A549 (cell line): ENCODE results near the gene DRAXIN.

Experiments used
- BCL3 ChIP-seq: fragments of >200 bp; sonication (Bioruptor Twin); formaldehyde crosslinking; IDR thresholded peaks from 3 replicates; pipeline ENCODE4 v1.6.1; 2016
- CHD4 ChIP-seq: fragments of 200-600 bp; sonication (generic); IDR thresholded peaks from 2 replicates; pipeline ENCODE4 v1.6.1; 2016; ENCODE audit warnings: antibody characterized with exemption, mild to moderate bottlenecking, borderline replicate concordance
- CTCF ChIP-seq: fragments of >200 bp; sonication (Bioruptor Twin); formaldehyde crosslinking; IDR thresholded peaks from 3 replicates; pipeline ENCODE4 v1.5.1; 2016
- EP300 ChIP-seq, 2 experiments: fragments of >200 bp; sonication (Bioruptor Twin); formaldehyde crosslinking; IDR thresholded peaks; 2 replicates in 1 of 2; 3 replicates in 1 of 2; pipeline ENCODE4 v1.6.1; 2016 to 2017
- FOXS1 ChIP-seq: fragments of 250-450 bp; sonication (Bioruptor Pico); IDR thresholded peaks from 2 replicates; pipeline ENCODE4 v1.5.0; 2020; ENCODE audit warnings: mild to moderate bottlenecking, moderate library complexity
- HES2 ChIP-seq: fragments of >200 bp; sonication (Bioruptor Twin); formaldehyde crosslinking; IDR thresholded peaks from 2 replicates; pipeline ENCODE4 v1.6.1; 2016
- MAZ ChIP-seq: fragments of 150-350 bp; IDR thresholded peaks from 2 replicates; pipeline ENCODE4 v1.6.1; 2014; ENCODE audit warnings: antibody characterized with exemption, low read depth, low read length, borderline replicate concordance
- POLR2AphosphoS2 ChIP-seq: conservative IDR thresholded peaks from 2 replicates; pipeline ENCODE4 v1.6.1; 2012; ENCODE audit warnings: low read length, improper control_type of control experiment, inconsistent platforms
- SMC3 ChIP-seq: fragments of >200 bp; sonication (Bioruptor Twin); formaldehyde crosslinking; IDR thresholded peaks from 3 replicates; pipeline ENCODE4 v1.6.1; 2018; ENCODE audit warnings: inconsistent platforms
- TF ChIP-seq, protein P1 (sequence below): fragments of 450-650 bp; IDR thresholded peaks from 2 replicates; pipeline ENCODE4 v1.6.1; 2014; ENCODE audit warnings: antibody characterized with exemption
- TF ChIP-seq, protein P2 (sequence below): IDR thresholded peaks from 2 replicates; pipeline ENCODE4 v1.6.1; 2012

DNA sequence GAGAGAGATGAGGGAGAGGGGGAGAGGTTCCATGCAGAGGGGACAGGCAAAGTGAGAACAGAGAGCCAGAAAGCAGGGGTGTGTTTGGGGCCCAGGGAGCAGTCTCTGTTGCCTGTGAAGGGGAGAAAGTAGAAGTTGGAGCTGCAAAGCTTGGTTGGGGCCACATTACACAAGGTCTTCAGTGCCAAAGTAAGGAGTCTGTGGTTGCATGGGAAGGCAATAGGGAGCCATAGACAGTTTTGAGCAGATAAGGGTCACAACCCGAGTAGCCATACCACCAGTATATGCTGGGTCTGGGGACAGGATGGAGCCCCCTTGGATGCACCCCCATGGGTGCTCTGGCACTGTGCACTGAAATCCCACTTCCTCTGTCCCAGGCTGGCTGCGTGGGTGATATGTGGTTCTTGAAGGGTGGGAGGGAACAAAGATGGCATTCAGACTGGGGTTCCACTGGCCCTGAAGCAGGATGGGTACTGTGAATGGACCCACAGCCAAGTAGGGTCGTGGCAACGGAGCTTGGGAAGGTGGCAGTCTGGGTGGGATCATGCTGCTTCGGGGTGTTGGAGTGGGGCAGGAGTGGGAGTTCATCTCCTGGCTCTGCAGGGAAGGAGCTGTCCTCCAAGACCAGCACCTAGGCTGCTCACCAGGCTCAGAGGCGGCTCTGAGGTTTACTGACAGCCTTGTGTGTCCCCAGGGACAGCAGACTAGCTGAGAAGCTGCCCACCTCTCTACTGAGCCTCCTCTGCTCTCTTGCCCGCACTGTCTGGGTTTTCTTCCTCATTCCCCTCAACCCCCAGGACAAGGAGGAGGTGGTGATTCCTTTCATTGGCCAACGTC lies 12.1 kb downstream of the DRAXIN start:
- TF ChIP-seq CTCF: no peak
- no peak for TF ChIP-seq CHD4
- TF ChIP-seq POLR2AphosphoS2: no peak
- no peak for TF ChIP-seq SMC3
- no peak for TF ChIP-seq BCL3
- no peak for TF ChIP-seq EP300 (IDR thresholded peaks at IDR 0.05)
- no peak for TF ChIP-seq HES2
- TF ChIP-seq, protein P1, sequence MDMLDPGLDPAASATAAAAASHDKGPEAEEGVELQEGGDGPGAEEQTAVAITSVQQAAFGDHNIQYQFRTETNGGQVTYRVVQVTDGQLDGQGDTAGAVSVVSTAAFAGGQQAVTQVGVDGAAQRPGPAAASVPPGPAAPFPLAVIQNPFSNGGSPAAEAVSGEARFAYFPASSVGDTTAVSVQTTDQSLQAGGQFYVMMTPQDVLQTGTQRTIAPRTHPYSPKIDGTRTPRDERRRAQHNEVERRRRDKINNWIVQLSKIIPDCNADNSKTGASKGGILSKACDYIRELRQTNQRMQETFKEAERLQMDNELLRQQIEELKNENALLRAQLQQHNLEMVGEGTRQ: no peak
- TF ChIP-seq, protein P2, sequence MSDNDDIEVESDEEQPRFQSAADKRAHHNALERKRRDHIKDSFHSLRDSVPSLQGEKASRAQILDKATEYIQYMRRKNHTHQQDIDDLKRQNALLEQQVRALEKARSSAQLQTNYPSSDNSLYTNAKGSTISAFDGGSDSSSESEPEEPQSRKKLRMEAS: no peak
- no peak for TF ChIP-seq MAZ
- TF ChIP-seq FOXS1 (CRISPR knock-in tag): no peak
